GM12891 (cell line): ENCODE data around the gene ZMIZ1.

ENCODE experiments used
- POLR2A ChIP-seq: IDR thresholded peaks from 2 replicates; pipeline ENCODE4 v1.6.1; 2011; ENCODE audit warnings: low read depth, low read length, control low read depth
- POLR2AphosphoS5 ChIP-seq: IDR thresholded peaks from 2 replicates; pipeline ENCODE4 v1.6.1; 2011; ENCODE audit warnings: low read depth, low read length, control low read depth
- SPI1 ChIP-seq: IDR thresholded peaks from 2 replicates; pipeline ENCODE4 v1.6.1; 2011; ENCODE audit warnings: low read depth, low read length, control low read depth

DNA sequence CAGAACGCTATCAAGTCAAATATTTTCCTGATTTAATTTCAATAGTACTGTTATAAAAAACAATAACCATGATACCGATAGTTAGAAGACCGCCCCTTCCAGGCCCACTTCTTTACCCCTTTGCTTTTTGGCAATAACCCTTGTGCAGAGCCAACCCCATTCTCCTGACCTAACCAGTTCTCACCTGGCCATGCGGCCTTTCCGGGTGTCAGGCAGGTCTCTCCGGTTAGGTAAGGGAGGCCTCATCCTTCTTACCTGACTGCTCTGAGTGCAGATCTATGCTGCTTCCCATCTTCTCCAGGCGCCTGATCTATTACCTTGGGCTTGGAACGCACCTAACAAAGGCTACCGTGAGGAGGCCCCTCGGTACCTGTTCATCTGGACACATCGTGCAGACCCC lies 26.6 kb downstream of the ZMIZ1 start:
- TF ChIP-seq POLR2A (no peak), POLR2AphosphoS5 (no peak), SPI1 (no peak)
